Parathyroid adenoma (tissue), 2 donors: ENCODE data around the gene LPP.

ENCODE experiments used
- H2AFZ ChIP-seq: fragments of 300-600 bp; sonication (generic); one replicate; pipeline ENCODE4 v1.7.0; 2017; ENCODE audit warnings: antibody characterized with exemption, mild to moderate bottlenecking
- H3K27ac ChIP-seq: fragments of 300-600 bp; sonication (generic); one replicate; pipeline ENCODE4 v1.7.0; 2017
- H3K27me3 ChIP-seq: fragments of 300-600 bp; sonication (generic); one replicate; pipeline ENCODE4 v1.7.0; 2017; ENCODE audit warnings: low read length; ENCODE audit not compliant: control insufficient read depth, insufficient read depth
- H3K36me3 ChIP-seq: fragments of 300-600 bp; sonication (generic); one replicate; pipeline ENCODE4 v1.7.0; 2017; ENCODE audit warnings: low read length; ENCODE audit not compliant: control insufficient read depth, insufficient read depth
- H3K4me1 ChIP-seq: fragments of 300-600 bp; sonication (generic); one replicate; pipeline ENCODE4 v1.7.0; 2017; ENCODE audit warnings: control low read depth
- H3K4me2 ChIP-seq: fragments of 300-600 bp; sonication (generic); one replicate; pipeline ENCODE4 v1.7.0; 2017; ENCODE audit warnings: low read length
- H3K4me3 ChIP-seq: fragments of 300-600 bp; sonication (generic); one replicate; pipeline ENCODE4 v1.7.0; 2017; ENCODE audit warnings: low read depth, low read length
- H3K79me2 ChIP-seq: fragments of 300-600 bp; sonication (generic); one replicate; pipeline ENCODE4 v1.7.0; 2017; ENCODE audit warnings: control low read depth
- H3K9ac ChIP-seq: fragments of 300-600 bp; sonication (generic); one replicate; pipeline ENCODE4 v1.7.0; 2017; ENCODE audit warnings: mild to moderate bottlenecking
- H3K9me3 ChIP-seq: fragments of 300-600 bp; sonication (generic); one replicate; pipeline ENCODE4 v1.7.0; 2017; ENCODE audit warnings: low read length; ENCODE audit not compliant: control insufficient read depth
- CTCF ChIP-seq: fragments of 300-600 bp; sonication (generic); IDR thresholded peaks from one replicate; pipeline ENCODE4 v1.7.0; 2017; ENCODE audit warnings: antibody characterized with exemption, mild to moderate bottlenecking
- donor health status: primary hyperparathyroidism.

The LPP gene

GRCh38 chr3:188546835-188547670, 393.1 kb downstream of the LPP start:
- Histone ChIP-seq H3K4me2 (no peak overlapping the region), H3K36me3 (no peaks in the 10 kb centered on the region), H3K9ac (no peak overlapping the region), H3K9me3 (no peaks in the 10 kb centered on the region), H3K4me1 (no peaks in the 10 kb centered on the region), H3K4me3 (no peak overlapping the region), H3K27me3 (no peaks in the 10 kb centered on the region), H2AFZ (no peak overlapping the region), H3K27ac (no peak overlapping the region), H3K79me2 (no peaks in the 10 kb centered on the region)
- TF ChIP-seq CTCF: no peak

- H3K4me1 ChIP-seq: no peaks in the 10 kb centered on the region
These were observed 399.6 kb downstream of the LPP start for GRCh38 chr3:188553569-188553968.

GRCh38 chr3:188554404-188554803, 400.4 kb downstream of the LPP start:
- Histone ChIP-seq H3K27ac (no peak overlapping the region), H3K4me3 (no peak overlapping the region), H3K4me1 (no peaks in the 10 kb centered on the region), H3K36me3 (no peaks in the 10 kb centered on the region), H3K9me3 (no peaks in the 10 kb centered on the region), H2AFZ (no peak overlapping the region), H3K27me3 (no peaks in the 10 kb centered on the region), H3K79me2 (no peaks in the 10 kb centered on the region), H3K9ac (no peak overlapping the region), H3K4me2 (no peak overlapping the region)
- no peak for TF ChIP-seq CTCF

More at GRCh38 chr3:188553569-188553968, 399.6 kb downstream of the LPP start:
- Histone ChIP-seq H3K4me3 (no peak overlapping the region), H3K36me3 (no peaks in the 10 kb centered on the region), H3K9me3 (no peaks in the 10 kb centered on the region), H2AFZ (no peak overlapping the region), H3K27ac (no peak overlapping the region), H3K9ac (no peak overlapping the region), H3K4me2 (no peak overlapping the region), H3K79me2 (no peaks in the 10 kb centered on the region), H3K27me3 (no peaks in the 10 kb centered on the region)
- TF ChIP-seq CTCF: no peak

GRCh38 chr3:188557235-188557634, 403.3 kb downstream of the LPP start:
- Histone ChIP-seq H3K9ac (no peak overlapping the region), H3K4me3 (no peak overlapping the region), H3K9me3 (no peaks in the 10 kb centered on the region), H3K79me2 (no peaks in the 10 kb centered on the region), H3K4me1 (no peaks in the 10 kb centered on the region), H2AFZ (no peak overlapping the region), H3K4me2 (no peak overlapping the region), H3K27ac (no peak overlapping the region), H3K27me3 (no peaks in the 10 kb centered on the region), H3K36me3 (no peaks in the 10 kb centered on the region)
- no peak for TF ChIP-seq CTCF
